HG02884 (cell line): Measurements from ENCODE around the gene EID2.
A peak's percentile ranks its signal among the peaks of the same experiment; 100 is the strongest.

ENCODE experiments used
- ATAC-seq: cut with Tn5 transposase; IDR thresholded peaks from one replicate; pipeline ENCODE4 v1.9.1; 2021; ENCODE audit warnings: mild to moderate bottlenecking, moderate library complexity; ENCODE audit not compliant: unreplicated experiment

EID2 gene

DNA sequence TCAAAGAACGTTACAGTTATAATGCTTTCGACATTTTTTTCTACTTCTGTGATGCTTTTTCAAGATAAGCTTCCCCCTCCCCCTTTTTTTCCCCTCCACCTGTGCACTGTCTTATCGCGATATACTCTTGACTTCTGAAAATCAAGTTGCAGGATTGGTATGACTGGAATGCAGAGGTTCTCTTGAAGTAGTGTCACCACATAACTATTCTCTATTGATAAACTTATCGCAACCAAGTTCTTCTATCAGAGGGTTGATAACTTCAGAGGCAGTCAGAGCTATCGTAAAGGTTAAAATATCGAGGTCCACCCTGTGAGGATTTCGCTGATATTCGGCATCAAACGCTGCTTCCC lies 820 bp downstream of the EID2 start:
- no peak for ATAC-seq

GRCh38 chr19:39533791-39534190 lies 6.2 kb downstream of the EID2 start:
- ATAC-seq = no peak

DNA sequence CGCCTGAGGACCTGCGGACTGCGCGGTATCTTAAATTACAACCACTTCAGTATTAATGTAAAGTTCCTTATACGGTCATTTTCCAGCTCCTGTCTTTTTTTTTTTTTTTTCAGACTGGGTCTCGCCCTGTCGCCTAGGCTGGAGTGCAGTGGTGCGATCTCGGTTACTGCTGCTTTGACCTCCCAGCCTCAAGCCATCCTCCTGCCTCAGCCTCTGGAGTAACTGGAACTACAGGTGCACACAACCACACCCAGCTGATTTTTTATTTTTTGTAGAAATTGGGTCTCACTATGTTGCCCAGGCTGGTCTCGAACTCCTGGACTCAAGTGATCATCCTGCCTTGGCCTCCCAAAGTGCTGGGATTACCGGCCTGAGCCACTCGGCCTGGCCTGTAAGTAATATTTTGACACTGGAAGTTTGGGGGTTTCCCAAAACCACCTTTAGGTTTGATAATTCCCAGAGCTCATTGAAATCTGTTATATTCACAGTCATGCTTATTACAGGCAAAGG lies 6.9 kb downstream of the EID2 start:
- no peak for ATAC-seq

GRCh38 chr19:39532233-39533002 lies 7.5 kb downstream of the EID2 start, which contains the start of gene EID2B:
TSS of gene EID2B (minus strand) at chr19:39532852. CDS start at chr19:39532802, 50 bp downstream.
- peak; percentile 84 for ATAC-seq

DNA sequence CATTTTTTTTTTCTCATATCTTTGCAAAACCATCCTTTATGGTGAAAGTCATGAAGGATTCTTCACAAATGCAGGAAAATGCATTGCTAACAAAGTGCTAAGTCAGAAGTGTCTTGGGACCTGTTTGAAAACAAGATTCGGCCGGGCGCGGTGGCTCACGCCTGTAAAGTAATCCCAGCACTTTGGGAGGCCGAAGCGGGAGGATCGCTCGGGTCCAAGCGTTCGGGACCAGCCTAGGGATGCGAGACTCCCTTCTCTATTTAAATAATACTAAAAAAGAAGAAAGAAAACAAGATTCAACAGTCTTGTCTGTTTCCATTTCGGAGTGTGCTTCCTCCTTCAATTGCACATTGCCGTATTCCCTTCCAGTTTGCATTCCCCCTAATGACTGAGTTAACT lies 8.1 kb downstream of the EID2 start:
- ATAC-seq = no peak

GRCh38 chr19:39525205-39525604 lies 14.8 kb downstream of the EID2 start:
- ATAC-seq = no peak

DNA sequence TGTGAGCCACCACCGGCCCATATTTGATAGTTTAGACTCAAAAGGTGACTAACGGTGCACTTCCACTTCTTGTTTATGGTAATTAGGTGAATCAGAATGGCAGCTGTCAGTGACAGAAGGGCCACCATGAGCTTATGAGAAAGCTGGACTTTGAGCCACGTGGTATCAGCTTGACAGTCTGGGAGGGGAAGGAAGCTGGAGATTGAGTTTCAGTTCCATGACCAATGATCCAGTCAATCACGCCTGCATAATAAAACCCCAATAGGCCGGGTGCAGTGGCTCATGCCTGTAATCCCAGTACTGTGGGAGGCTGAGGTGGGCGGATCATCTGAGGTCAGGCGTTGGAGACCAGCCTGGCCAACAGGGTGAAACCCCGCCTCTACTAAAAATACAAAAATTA lies 15.5 kb downstream of the EID2 start:
- no peak for ATAC-seq

DNA sequence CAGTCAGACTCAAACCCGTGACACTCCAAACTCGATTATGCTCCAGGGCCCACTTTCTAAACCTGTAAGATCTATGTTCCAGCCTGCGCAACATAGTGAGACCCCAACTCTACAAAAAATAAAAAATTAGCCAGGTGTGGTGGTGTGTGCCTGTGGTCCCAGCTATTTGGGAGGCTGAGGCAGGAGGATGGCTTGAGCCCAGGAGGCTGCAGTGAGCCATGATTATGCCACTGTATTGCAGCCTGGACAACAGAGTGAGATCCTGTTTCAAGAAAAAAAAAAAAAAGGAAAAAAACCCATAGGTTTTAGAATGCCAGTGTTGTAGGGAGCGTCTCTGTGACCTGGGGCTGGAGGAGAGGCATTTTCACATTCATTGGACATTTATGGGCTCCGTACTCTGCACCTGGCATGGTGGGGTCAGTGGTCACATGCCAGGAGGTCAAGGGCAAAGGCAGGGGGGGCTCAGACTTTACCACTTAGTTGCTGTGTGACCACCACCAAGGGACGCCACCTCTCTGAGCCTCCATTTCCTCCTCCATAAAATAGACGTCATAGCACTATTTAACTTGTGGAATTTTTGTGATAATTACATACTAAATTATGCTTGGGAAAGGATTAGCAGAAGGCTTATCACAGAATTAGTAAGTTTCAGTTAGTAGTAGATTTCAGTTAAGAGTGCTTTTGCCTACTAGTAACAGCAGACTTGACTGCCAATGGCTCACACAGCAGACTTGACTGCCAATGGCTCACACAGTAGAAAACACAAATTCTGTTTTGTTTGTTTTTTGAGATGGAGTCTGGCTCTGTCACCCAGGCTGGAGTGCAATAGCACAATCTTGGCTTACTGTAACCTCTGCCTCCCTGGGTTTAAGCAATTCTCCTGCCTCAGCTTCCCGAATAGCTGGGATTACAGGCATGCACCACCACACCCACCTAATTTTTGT lies 19.1 kb downstream of the EID2 start:
- ATAC-seq = no peak

- no peak for ATAC-seq
Observed at GRCh38 chr19:39518975-39519374, 21.0 kb downstream of the EID2 start.

DNA sequence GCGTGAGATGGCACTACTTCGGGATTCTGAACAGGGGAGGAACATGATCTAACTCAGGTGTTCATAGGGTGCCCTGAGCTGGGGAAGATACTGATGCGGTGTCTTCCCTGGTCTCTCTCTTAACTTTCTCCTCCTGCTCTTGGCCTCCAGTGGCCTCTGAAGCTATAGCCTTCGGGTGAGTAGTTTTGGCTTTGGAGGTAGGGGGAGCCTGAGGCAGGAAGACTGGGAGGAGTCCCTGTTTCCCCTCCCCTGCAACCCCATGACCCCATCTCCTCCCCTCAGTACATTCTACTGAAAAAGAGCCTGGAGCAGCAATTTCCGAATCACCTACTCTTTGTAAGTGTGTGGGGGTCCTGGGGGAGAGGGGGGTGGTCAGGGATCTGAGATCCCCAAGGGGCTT lies 21.5 kb downstream of the EID2 start:
- ATAC-seq = no peak

GRCh38 chr19:39517432-39517831 lies 22.5 kb downstream of the EID2 start:
- no peak for ATAC-seq

DNA sequence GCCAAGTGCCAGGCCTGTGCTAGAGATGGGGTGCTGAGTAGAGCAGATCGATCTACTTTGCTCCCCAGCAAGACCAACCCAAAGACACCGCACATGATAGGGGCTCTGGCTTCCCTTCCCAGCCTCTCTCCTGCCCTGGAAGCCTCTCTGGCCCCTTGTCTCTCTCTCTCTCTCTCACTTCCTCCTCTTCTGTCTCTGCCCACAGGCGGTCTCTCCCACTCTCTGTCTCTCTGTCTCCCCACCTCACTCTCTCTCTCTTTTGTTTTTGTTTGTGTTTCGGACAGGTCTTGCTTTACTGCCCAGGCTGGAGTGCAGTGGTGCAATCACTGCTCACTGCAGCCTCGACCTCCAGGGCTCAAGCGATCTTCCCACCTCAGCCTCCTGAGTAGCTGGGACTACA lies 23.7 kb downstream of the EID2 start:
- no peak for ATAC-seq

- no peak for ATAC-seq
Observed at GRCh38 chr19:39515551-39516191, 24.3 kb downstream of the EID2 start.

DNA sequence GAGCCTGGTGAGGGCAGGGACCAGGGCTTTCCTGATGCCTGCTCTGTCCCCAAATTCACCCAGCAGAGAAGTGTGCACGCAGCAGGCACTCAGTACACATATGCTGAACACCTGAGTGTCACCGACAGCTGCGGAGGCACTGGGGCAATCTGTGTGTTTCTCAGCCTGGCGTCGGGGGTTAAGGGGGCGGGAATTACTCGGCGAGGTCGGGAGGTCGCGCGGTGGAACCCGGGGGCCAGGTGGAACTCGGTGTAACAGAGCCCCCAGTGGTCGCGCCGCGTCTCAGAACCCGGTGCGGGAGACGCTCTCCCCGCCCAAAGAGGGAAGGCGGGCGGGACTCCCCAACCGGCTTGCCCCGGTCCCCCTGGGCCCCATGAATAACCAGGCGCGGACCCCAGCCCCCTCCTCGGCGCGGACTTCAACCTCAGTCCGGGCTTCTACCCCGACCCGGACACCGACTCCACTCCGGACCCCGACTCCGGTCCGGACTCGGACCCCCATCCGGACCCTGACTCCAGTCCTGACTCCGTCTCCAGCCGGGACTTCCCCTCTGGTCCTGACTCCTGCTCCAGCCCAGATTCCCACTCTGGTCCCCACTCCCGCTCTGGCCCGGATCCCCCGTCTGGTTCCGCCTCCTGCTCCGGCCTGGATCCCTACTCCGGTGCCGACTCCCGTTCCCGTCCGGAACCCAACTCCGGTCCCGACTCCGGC lies 25.0 kb downstream of the EID2 start, which contains the start of gene SELENOV:
Gene SELENOV, plus strand, starts transcription at position 300 of the 711 bp plus-strand sequence. Its CDS starts 74 bp downstream, at position 374.
- ATAC-seq = no peak

- no peak for ATAC-seq
Observed at GRCh38 chr19:39512988-39513387, 27.0 kb downstream of the EID2 start.

DNA sequence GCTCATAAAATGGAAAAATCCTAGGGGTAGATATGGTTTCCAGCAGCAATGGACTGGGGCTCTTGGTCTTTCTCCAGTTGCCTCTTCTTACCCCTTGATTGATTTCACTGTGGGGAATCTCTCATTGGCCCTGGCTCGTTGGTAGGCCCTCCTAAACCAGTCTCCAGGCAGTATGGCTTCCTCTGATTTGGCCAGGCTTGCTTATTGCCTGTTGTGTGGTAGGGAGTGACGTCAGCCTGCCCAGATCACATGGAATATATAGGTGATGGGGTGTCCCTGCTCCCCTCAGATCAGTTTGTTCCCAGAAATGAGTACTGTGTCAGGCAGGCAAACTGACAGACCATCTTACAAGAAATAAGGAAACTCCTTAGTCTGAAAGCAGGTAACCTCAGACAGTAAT lies 30.7 kb downstream of the EID2 start:
- ATAC-seq = no peak

DNA sequence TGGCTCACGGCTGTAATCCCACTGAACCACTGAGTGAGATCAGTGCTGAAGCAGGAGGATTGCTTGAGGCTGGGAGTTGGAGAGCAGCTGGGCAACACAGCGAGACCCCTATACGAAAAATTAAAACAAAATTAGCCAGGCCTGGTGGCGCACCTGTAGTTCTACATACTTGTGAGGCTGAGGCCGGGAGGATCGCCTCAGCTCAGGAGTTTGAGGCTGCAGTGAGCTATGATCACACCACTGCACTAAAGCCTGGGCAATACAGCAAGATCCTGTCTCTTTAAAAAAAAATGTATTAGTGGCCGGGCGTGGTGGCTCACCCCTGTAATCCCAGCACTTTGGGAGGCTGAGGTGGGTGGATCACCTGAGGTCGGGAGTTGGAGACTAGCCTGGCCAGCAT lies 31.3 kb downstream of the EID2 start:
- no peak for ATAC-seq

DNA sequence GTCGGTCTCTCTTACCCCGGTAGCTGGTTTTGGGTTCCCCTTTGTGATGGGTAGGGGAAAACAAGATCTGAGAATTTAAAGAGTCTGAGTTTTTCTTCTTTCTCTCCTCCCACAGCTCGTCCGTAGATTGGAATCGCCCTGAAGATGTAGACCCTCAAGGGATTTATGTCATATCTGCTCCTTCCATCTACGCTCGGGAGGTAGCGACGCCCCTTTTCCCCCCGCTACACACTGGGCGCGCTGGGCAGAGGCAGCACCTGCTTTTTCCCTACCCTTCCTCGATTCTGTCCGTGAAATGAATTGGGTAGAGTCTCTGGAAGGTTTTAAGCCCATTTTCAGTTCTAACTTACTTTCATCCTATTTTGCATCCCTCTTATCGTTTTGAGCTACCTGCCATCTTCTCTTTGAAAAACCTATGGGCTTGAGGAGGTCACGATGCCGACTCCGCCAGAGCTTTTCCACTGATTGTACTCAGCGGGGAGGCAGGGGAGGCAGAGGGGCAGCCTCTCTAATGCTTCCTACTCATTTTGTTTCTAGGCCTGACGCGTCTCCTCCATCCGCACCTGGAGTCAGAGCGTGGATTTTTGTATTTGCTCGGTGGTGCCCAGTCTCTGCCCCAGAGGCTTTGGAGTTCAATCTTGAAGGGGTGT lies 32.1 kb downstream of the EID2 start:
- ATAC-seq = no peak

GRCh38 chr19:39506944-39507714 lies 32.8 kb downstream of the EID2 start:
- no peak for ATAC-seq
